Subcutaneous abdominal adipose tissue (tissue), 5 donors: ENCODE measurements around the gene DNAJC6.

ENCODE experiments used
- H3K27ac ChIP-seq: one replicate; pipeline ENCODE4 v1.7.0; 2013; ENCODE audit warnings: low read depth, mild to moderate bottlenecking, inconsistent platforms, low read length, moderate library complexity
- H3K27me3 ChIP-seq, 5 donors: one replicate each; pipeline ENCODE4 v1.7.0; 2013; ENCODE audit warnings: low read length in 5 of 5, inconsistent platforms in 1 of 5; ENCODE audit not compliant: control insufficient read depth in 5 of 5, insufficient read depth in 4 of 5
- H3K36me3 ChIP-seq, 5 donors: one replicate each; pipeline ENCODE4 v1.7.0; 2013; ENCODE audit warnings: low read length in 5 of 5; ENCODE audit not compliant: control insufficient read depth in 5 of 5, insufficient read depth in 5 of 5
- H3K4me1 ChIP-seq, 5 donors: one replicate each; pipeline ENCODE4 v1.7.0; 2013; ENCODE audit warnings: low read length in 5 of 5, mild to moderate bottlenecking in 3 of 5, moderate library complexity in 1 of 5; ENCODE audit not compliant: control insufficient read depth in 5 of 5, insufficient read depth in 5 of 5
- H3K4me3 ChIP-seq, 5 donors: one replicate each; pipeline ENCODE4 v1.7.0; 2013; ENCODE audit warnings: low read length in 5 of 5, low read depth in 1 of 5
- H3K9ac ChIP-seq, 5 donors: one replicate each; pipeline ENCODE4 v1.7.0; 2013; ENCODE audit warnings: low read length in 5 of 5, mild to moderate bottlenecking in 4 of 5, moderate library complexity in 3 of 5
- H3K9me3 ChIP-seq, 5 donors: one replicate each; pipeline ENCODE4 v1.7.0; 2013; ENCODE audit warnings: low read length in 5 of 5; ENCODE audit not compliant: control insufficient read depth in 5 of 5
- donor health status: healthy.
- donor health status: healthy.
- donor health status: healthy.
- donor health status: healthy.
- donor health status: healthy.

Gene DNAJC6

GRCh38 chr1:65319754-65320153 is 10.4 kb downstream of the DNAJC6 start:
- no peaks in the 10 kb centered on the region for H3K4me1 ChIP-seq
- H3K9me3 ChIP-seq, result peaks cover 0 to 11% (median 2%) of the 10 kb centered on the region in 5 donors
- no peaks in the 10 kb centered on the region for H3K36me3 ChIP-seq
- H3K27me3 ChIP-seq, result no peaks in the 10 kb centered on the region
- no peak overlapping the region for H3K4me3 ChIP-seq
- no peak overlapping the region for H3K27ac ChIP-seq
- H3K9ac ChIP-seq, result no peak overlapping the region

DNA sequence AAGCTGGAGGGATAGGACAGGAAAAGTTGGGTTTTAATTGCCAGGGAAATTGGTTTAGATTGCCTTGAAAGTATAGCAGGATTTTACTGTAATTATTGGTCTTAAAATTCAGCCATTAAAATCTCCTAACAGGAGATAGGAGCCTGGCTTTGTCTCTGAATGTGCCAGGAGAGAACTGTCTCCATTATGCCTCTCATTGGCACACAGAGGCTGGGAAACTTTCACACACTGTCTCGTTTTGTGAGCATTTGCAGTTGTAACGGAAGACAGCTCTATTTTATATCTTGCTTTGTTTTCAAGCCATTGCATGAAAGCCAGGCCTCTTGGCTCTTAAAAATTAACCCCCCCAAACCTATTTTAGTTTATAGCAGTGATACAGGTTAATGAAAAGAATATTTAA is 12.5 kb downstream of the DNAJC6 start:
- Histone ChIP-seq H3K9ac (no peak overlapping the region), H3K36me3 (no peaks in the 10 kb centered on the region), H3K27ac (no peak overlapping the region), H3K9me3 (peaks cover 0 to 11% (median 2%) of the 10 kb centered on the region in 5 donors), H3K4me3 (no peak overlapping the region), H3K27me3 (no peaks in the 10 kb centered on the region), H3K4me1 (no peaks in the 10 kb centered on the region)

GRCh38 chr1:65323246-65323645 is 13.9 kb downstream of the DNAJC6 start:
- no peak overlapping the region for H3K4me3 ChIP-seq
- H3K36me3 ChIP-seq, result no peaks in the 10 kb centered on the region
- no peaks in the 10 kb centered on the region for H3K27me3 ChIP-seq
- H3K27ac ChIP-seq, result no peak overlapping the region
- no peak overlapping the region for H3K9ac ChIP-seq
- H3K9me3 ChIP-seq, result peaks cover 0 to 11% (median 2%) of the 10 kb centered on the region in 5 donors
- H3K4me1 ChIP-seq, result no peaks in the 10 kb centered on the region

GRCh38 chr1:65330021-65330420 is 20.7 kb downstream of the DNAJC6 start:
- H3K27me3 ChIP-seq, result no peaks in the 10 kb centered on the region
- no peaks in the 10 kb centered on the region for H3K36me3 ChIP-seq
- no peaks in the 10 kb centered on the region for H3K4me1 ChIP-seq
- H3K27ac ChIP-seq, result no peak overlapping the region
- no peak overlapping the region for H3K4me3 ChIP-seq
- H3K9ac ChIP-seq, result no peak overlapping the region
- no peaks in the 10 kb centered on the region for H3K9me3 ChIP-seq

- H3K36me3 ChIP-seq, result no peaks in the 10 kb centered on the region
- no peak overlapping the region for H3K27ac ChIP-seq
- no peaks in the 10 kb centered on the region for H3K4me1 ChIP-seq
- no peak overlapping the region for H3K4me3 ChIP-seq
- H3K27me3 ChIP-seq, result no peaks in the 10 kb centered on the region
- no peak overlapping the region for H3K9ac ChIP-seq
- no peaks in the 10 kb centered on the region for H3K9me3 ChIP-seq
Observed at GRCh38 chr1:65330822-65331221, 21.5 kb downstream of the DNAJC6 start.

GRCh38 chr1:65332821-65333220 is 23.5 kb downstream of the DNAJC6 start:
- Histone ChIP-seq H3K36me3 (no peaks in the 10 kb centered on the region), H3K27ac (no peak overlapping the region), H3K9me3 (no peaks in the 10 kb centered on the region)

DNA sequence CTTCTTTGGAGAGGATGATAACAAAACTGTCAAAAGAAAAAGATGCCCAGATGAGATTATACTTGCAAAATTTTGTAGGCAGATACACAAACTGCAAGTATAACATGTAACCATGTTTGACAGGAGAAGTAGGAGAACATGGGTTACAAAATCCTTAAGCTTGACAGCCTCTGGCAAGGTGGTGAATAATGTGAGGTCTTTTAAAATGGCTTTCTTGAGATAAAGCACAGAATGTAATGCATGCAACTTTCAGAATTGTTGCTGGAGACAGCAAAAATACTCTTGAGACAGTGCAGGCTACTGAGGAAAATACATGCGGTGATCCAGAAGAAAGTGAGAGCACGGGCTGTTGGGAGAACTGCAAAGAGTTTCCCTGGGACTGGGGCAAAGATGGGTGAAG is 24.7 kb downstream of the DNAJC6 start:
- H3K27ac ChIP-seq, result no peak overlapping the region
- H3K4me3 ChIP-seq, result no peak overlapping the region
- no peaks in the 10 kb centered on the region for H3K9me3 ChIP-seq
- H3K4me1 ChIP-seq, result no peaks in the 10 kb centered on the region
- H3K36me3 ChIP-seq, result no peaks in the 10 kb centered on the region
- H3K9ac ChIP-seq, result no peak overlapping the region
- H3K27me3 ChIP-seq, result no peaks in the 10 kb centered on the region

More at GRCh38 chr1:65332821-65333220, 23.5 kb downstream of the DNAJC6 start:
- Histone ChIP-seq H3K4me1 (no peaks in the 10 kb centered on the region), H3K4me3 (no peak overlapping the region), H3K27me3 (no peaks in the 10 kb centered on the region), H3K9ac (no peak overlapping the region)

- Histone ChIP-seq H3K27me3 (no peaks in the 10 kb centered on the region), H3K4me1 (no peaks in the 10 kb centered on the region), H3K4me3 (no peak overlapping the region), H3K27ac (no peak overlapping the region), H3K9me3 (no peaks in the 10 kb centered on the region), H3K9ac (no peak overlapping the region), H3K36me3 (no peaks in the 10 kb centered on the region)
Observed at GRCh38 chr1:65339866-65340468, 30.6 kb downstream of the DNAJC6 start.

- no peak overlapping the region for H3K4me3 ChIP-seq
- no peaks in the 10 kb centered on the region for H3K36me3 ChIP-seq
- no peak overlapping the region for H3K9ac ChIP-seq
- H3K4me1 ChIP-seq, result no peaks in the 10 kb centered on the region
- H3K27me3 ChIP-seq, result no peaks in the 10 kb centered on the region
- H3K9me3 ChIP-seq, result no peaks in the 10 kb centered on the region
- H3K27ac ChIP-seq, result no peak overlapping the region
Observed at GRCh38 chr1:65341381-65341780, 32.0 kb downstream of the DNAJC6 start.

DNA sequence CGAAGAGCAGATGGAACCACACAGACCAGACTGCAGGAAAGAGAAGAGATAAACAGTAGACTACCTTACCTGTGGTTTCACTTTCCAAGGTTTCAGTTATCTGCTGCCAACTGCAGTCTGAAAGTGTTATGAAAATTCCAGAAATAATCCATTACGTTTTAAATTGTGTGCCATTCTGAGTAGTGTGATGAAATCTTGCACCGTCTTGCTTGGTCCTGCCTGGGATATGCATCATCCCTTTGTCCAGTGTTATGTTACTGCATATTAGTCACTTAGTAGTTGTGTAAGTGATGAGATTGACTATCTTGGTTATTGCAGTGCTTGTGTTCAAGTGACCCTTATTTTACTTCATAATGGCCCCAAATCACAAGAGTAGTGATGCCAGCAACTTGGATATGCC is 33.9 kb downstream of the DNAJC6 start:
- H3K9me3 ChIP-seq, result no peaks in the 10 kb centered on the region
- H3K27ac ChIP-seq, result no peak overlapping the region
- H3K36me3 ChIP-seq, result no peaks in the 10 kb centered on the region
- H3K4me1 ChIP-seq, result no peaks in the 10 kb centered on the region
- no peaks in the 10 kb centered on the region for H3K27me3 ChIP-seq
- no peak overlapping the region for H3K4me3 ChIP-seq
- no peak overlapping the region for H3K9ac ChIP-seq
